AG10803 (cell line): ENCODE results near the gene SELE.
"Not testable (repeated sequence)": the region's sequence is repeated elsewhere in the genome, so short reads cannot be mapped to it uniquely, and the experiment has no call there.

Source experiments
- DNase-seq: peaks from one replicate; pipeline ENCODE4 v3.0.0; 2010; ENCODE audit warnings: low read depth
- H3K4me3 ChIP-seq: 2 replicates; pipeline ENCODE4 v1.5.1; 2011; ENCODE audit warnings: mild to moderate bottlenecking, low read length, control low read depth
- CTCF ChIP-seq: conservative IDR thresholded peaks from 2 replicates; pipeline ENCODE4 v1.5.1; 2011; ENCODE audit warnings: mild to moderate bottlenecking, low read length, control low read depth, inconsistent platforms

Gene SELE

DNA sequence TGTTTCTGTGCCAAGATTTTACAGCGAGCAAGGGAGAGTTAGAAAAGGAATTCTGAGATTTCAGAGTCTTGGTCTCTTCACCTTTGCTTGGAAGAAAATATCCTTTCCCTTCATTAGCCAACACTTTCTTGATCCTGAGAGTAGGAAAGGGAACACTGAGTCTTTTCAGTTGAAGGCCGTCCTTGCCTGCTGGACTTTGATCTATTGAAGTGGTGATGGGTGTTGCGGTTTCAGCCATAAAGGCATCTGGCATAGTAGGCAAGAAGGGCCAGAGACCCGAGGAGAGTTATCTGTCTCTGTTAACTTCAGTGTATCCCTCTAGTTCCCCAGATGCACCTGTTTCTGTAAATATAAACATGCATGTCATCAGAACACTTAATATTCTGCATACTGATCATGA lies 9.7 kb downstream of the SELE start:
- TF ChIP-seq CTCF = no peak
- DNase-seq = no peak
- H3K4me3 ChIP-seq = no peak overlapping the region

GRCh38 chr1:169723763-169724162 lies 10.1 kb downstream of the SELE start:
- no peak overlapping the region for H3K4me3 ChIP-seq
- no peak for TF ChIP-seq CTCF
- no peak for DNase-seq

DNA sequence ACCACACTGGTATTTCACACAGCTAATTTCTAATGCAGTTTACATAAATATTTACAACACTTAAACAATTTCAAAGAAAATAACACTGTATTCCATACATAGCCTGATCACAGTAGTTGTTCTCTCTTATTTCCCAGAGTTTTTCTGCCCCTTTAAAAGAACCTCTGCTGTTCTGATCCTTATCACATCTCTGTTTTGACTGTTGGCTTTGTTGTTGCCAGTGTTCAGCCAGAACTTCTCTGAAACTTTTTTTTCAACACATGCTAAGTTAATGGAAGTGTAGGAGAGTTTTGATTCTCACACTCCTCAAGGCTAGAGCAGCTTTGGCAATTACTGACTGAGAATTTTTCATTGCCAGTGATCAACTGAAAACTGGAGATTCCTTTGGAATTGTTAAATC lies 11.1 kb downstream of the SELE start:
- no peak overlapping the region for H3K4me3 ChIP-seq
- no peak for TF ChIP-seq CTCF
- no peak for DNase-seq

DNA sequence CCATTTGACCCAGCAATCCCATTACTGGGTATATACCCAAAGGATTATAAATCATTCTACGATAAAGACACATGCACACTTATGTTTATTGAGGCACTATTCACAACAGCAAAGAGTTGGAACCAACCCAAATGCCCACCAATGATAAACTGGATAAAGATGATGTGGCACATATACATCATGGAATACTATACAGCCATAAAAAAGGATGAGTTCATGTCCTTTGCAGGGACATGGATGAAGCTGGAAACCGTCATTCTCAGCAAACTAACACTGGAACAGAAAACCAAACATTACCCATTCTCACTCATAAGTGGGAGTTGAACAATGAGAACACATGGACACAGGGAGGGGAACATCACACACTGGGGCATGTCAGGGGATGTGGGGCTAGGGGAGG lies 18.8 kb downstream of the SELE start:
- not testable (repeated sequence) for DNase-seq, H3K4me3 ChIP-seq

- not testable (repeated sequence) for H3K4me3 ChIP-seq, DNase-seq
Observed at GRCh38 chr1:169713090-169713489, 20.8 kb downstream of the SELE start.

DNA sequence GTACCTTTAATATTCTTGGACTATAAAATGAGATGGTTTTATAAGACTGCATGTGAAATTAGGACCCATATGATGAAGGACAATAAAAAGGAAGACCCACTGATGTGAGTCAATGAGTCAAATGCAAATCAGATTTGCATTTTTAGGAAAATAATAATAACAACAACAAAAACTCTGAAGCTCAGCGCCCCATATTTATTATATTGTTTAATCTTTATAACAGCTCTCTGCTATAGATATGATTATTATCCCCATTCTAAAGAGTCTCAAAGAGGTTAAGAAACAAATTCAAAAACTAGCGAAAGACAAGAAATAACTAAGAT lies 21.6 kb downstream of the SELE start:
- no peak for DNase-seq
- TF ChIP-seq CTCF = no peak
- H3K4me3 ChIP-seq = no peak overlapping the region

GRCh38 chr1:169711469-169712308 lies 22.2 kb downstream of the SELE start, which contains the start of gene SELL:
Gene SELL (minus strand): TSS chr1:169711620. CDS start chr1:169711498, 122 bp downstream.
- TF ChIP-seq CTCF = peak; percentile 91
- H3K4me3 ChIP-seq = peak within 1 kb of the TSS; percentile 49
- peak; percentile 65 for DNase-seq

- no peak overlapping the region for H3K4me3 ChIP-seq
- TF ChIP-seq CTCF = no peak
- no peak for DNase-seq
Observed at GRCh38 chr1:169708647-169709046, 25.2 kb downstream of the SELE start.
